ENCODE measurements around the gene ELMO2.

DNA sequence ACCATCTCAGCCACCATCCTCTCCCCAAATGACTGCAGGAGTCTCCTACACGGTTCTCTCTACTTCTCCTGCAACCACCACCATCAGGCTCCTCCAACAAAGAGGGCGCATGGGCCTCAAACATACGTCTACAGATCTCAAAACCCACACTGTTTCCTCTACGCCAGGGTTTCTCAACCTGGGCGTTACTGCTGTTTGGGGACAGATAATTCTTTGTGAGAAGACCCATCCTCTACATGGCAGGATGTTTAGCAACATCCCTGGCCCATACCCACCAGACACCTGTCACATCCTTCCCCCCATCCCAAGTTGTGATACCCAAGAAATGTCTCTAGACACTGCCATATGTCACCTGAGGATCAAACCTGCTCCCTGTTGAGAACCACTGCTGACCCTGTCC lies 45.0 kb downstream of the ELMO2 start:
- TF ChIP-seq, protein P1, sequence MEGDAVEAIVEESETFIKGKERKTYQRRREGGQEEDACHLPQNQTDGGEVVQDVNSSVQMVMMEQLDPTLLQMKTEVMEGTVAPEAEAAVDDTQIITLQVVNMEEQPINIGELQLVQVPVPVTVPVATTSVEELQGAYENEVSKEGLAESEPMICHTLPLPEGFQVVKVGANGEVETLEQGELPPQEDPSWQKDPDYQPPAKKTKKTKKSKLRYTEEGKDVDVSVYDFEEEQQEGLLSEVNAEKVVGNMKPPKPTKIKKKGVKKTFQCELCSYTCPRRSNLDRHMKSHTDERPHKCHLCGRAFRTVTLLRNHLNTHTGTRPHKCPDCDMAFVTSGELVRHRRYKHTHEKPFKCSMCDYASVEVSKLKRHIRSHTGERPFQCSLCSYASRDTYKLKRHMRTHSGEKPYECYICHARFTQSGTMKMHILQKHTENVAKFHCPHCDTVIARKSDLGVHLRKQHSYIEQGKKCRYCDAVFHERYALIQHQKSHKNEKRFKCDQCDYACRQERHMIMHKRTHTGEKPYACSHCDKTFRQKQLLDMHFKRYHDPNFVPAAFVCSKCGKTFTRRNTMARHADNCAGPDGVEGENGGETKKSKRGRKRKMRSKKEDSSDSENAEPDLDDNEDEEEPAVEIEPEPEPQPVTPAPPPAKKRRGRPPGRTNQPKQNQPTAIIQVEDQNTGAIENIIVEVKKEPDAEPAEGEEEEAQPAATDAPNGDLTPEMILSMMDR (IDR thresholded peaks at IDR 0.05): no peak
- TF ChIP-seq ZFX (IDR thresholded peaks at IDR 0.05; ENCODE audit: borderline replicate concordance): no peak

Data from 22Rv1 (cell line).